HFFc6 (cell line): ENCODE measurements around the gene SDSL. TPM values are rescaled to one million over a fixed set of nuclear protein-coding genes. Genes with fewer than 3 reads are reported as not detected.
A peak's percentile ranks its signal among the peaks of the same experiment; 100 is the strongest.

ENCODE experiments used
- DNase-seq: peaks from one replicate; pipeline ENCODE4 v3.0.0-alpha.2; 2018
- H3K27ac Mint-ChIP-seq: 2 replicates; pipeline ENCODE4 v1.8.0; 2020; ENCODE audit warnings: mild to moderate bottlenecking, mixed read lengths
- H3K27me3 Mint-ChIP-seq: 2 replicates; pipeline ENCODE4 v1.8.0; 2021; ENCODE audit warnings: mild to moderate bottlenecking, moderate library complexity, mixed read lengths; ENCODE audit not compliant: insufficient read depth
- H3K36me3 Mint-ChIP-seq: 2 replicates; pipeline ENCODE4 v1.8.0; 2021; ENCODE audit warnings: low read depth, mixed read lengths
- H3K4me1 Mint-ChIP-seq: 2 replicates; pipeline ENCODE4 v1.8.0; 2020; ENCODE audit warnings: low read depth, mixed read lengths
- H3K4me3 Mint-ChIP-seq: 2 replicates; pipeline ENCODE4 v1.8.0; 2020; ENCODE audit warnings: mild to moderate bottlenecking, moderate library complexity, mixed read lengths
- H3K9me3 Mint-ChIP-seq: 2 replicates; pipeline ENCODE4 v1.8.0; 2020; ENCODE audit warnings: mild to moderate bottlenecking, mixed read lengths
- CTCF ChIP-seq: fragments of 200-600 bp; sonication (generic); IDR thresholded peaks from 2 replicates; pipeline ENCODE4 v1.5.0; 2021; ENCODE audit warnings: antibody characterized with exemption, mild to moderate bottlenecking
- long read RNA-seq: library from polyadenylated mRNA; unstranded; transcript quantifications from one replicate; pipeline ENCODE4 v2.0.0, GENCODE V29; 2019
- total RNA-seq, 6 experiments: library from RNA; stranded (reverse); fragmentation: NEBNext Ultra II Directional; extraction: Animal tissue kit (Norgen Biotek cat#: 25700); gene quantifications; 2 replicates in 1 of 6; 3 replicates in 5 of 6; pipeline ENCODE4 v1.2.3, GENCODE V29; 2021

SDSL gene
- 10 to 100 TPM in 4 of 6 experiments, 1 to 10 TPM in 2; 8.5 to 11.6 (median 10.4) TPM for total RNA-seq
- long read RNA-seq, transcript SDSL-202 (8 exons, 1,449 nt), result major isoform, 22 of 24 reads
- long read RNA-seq, partial matches to known transcripts, result 0 of 24 reads
- long read RNA-seq, other reads (novel, unspliced or antisense), result 2 of 24 reads

GRCh38 chr12:113422030-113422885 lies at the start of gene SDSL:
Gene SDSL, plus strand, starts transcription at chr12:113422380. Its CDS starts 5,603 bp downstream, at chr12:113427983.
- H3K36me3 Mint-ChIP-seq, result peaks cover 4% of the 10 kb centered on the region; the same call in 1 of the 2 replicates
- no peaks in the 10 kb centered on the region for H3K9me3 Mint-ChIP-seq
- peak within 1 kb of the TSS; percentile 99 for H3K4me3 Mint-ChIP-seq
- H3K4me1 Mint-ChIP-seq, result peaks cover 20% of the 10 kb centered on the region
- peak; percentile 75 for DNase-seq
- H3K27ac Mint-ChIP-seq, result peak within 1 kb of the TSS; percentile 98
- H3K27me3 Mint-ChIP-seq, result peaks cover 8% of the 10 kb centered on the region
- no peak for TF ChIP-seq CTCF

- H3K36me3 Mint-ChIP-seq, result peaks cover 10% of the 10 kb centered on the region
- H3K4me1 Mint-ChIP-seq, result no peaks in the 10 kb centered on the region
- H3K9me3 Mint-ChIP-seq, result no peaks in the 10 kb centered on the region
- H3K4me3 Mint-ChIP-seq, result no peak overlapping the region
- DNase-seq, result no peak
- no peak for TF ChIP-seq CTCF
- H3K27me3 Mint-ChIP-seq, result no peaks in the 10 kb centered on the region
- H3K27ac Mint-ChIP-seq, result no peak overlapping the region
These were observed 48.7 kb upstream of the SDSL start for GRCh38 chr12:113373440-113373839.

- H3K9me3 Mint-ChIP-seq, result no peaks in the 10 kb centered on the region
- DNase-seq, result no peak
- H3K4me1 Mint-ChIP-seq, result no peaks in the 10 kb centered on the region
- H3K27me3 Mint-ChIP-seq, result no peaks in the 10 kb centered on the region
- H3K4me3 Mint-ChIP-seq, result no peak overlapping the region
- peaks cover 10% of the 10 kb centered on the region for H3K36me3 Mint-ChIP-seq
- no peak for TF ChIP-seq CTCF
- no peak overlapping the region for H3K27ac Mint-ChIP-seq
These were observed 48.2 kb upstream of the SDSL start for GRCh38 chr12:113373969-113374368.

GRCh38 chr12:113374823-113375428 lies 47.3 kb upstream of the SDSL start:
- no peaks in the 10 kb centered on the region for H3K4me1 Mint-ChIP-seq
- no peak overlapping the region for H3K27ac Mint-ChIP-seq
- peaks cover 10% of the 10 kb centered on the region for H3K36me3 Mint-ChIP-seq
- H3K4me3 Mint-ChIP-seq, result no peak overlapping the region
- no peak for TF ChIP-seq CTCF
- H3K9me3 Mint-ChIP-seq, result no peaks in the 10 kb centered on the region
- no peak for DNase-seq
- H3K27me3 Mint-ChIP-seq, result no peaks in the 10 kb centered on the region

GRCh38 chr12:113378291-113378690 lies 43.9 kb upstream of the SDSL start:
- Mint-ChIP-seq H3K4me1 (no peaks in the 10 kb centered on the region), H3K36me3 (peaks cover 10% of the 10 kb centered on the region), H3K27me3 (no peaks in the 10 kb centered on the region), H3K4me3 (no peak overlapping the region), H3K9me3 (no peaks in the 10 kb centered on the region), H3K27ac (no peak overlapping the region)
- TF ChIP-seq CTCF, result peak; percentile 21; the same call in 1 of the 2 replicates
- DNase-seq, result no peak
